HEK293 (cell line): Measurements from ENCODE around the gene MEX3A.

ENCODE experiments used
- ZBTB1 ChIP-seq: fragments of 450-650 bp; formaldehyde crosslinking; IDR thresholded peaks from 2 replicates; pipeline ENCODE4 v1.5.1; 2016; ENCODE audit warnings: missing biosample characterization, missing genetic modification characterization
- ZFHX2 ChIP-seq: fragments of 450-650 bp; formaldehyde crosslinking; conservative IDR thresholded peaks from 2 replicates; pipeline ENCODE4 v1.5.1; 2016; ENCODE audit warnings: missing biosample characterization, missing genetic modification characterization
- ZNF830 ChIP-seq: fragments of 450-650 bp; IDR thresholded peaks from 2 replicates; pipeline ENCODE4 v1.5.0; 2018; ENCODE audit warnings: missing biosample characterization, missing genetic modification characterization, low read depth, mild to moderate bottlenecking, moderate library complexity
- TF ChIP-seq, protein P1 (sequence below): fragments of 450-650 bp; formaldehyde crosslinking; IDR thresholded peaks from 2 replicates; pipeline ENCODE4 v1.5.1; 2016; ENCODE audit warnings: missing biosample characterization, missing genetic modification characterization

DNA sequence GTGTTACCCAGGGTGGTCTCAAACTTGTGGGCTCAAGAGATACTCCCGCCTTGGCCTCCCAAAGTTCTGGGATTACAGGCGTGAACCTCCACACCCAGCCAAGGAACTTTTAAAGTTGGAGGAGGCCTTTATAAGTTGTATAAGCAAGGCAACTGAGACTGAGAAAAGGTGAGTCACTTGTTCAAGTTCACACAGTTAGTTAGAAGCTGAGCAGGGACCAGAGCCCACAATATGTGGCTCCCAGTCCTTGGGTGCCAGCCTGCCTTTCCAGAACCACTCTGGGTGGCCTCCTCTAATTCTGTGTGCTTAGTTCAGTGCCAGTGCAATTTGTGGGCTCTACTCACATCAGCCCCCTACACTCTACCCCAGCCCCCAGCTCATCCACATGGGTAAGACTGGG is 17.6 kb downstream of the MEX3A start:
- no peak for TF ChIP-seq ZFHX2 (tag by site-specific recombination)
- TF ChIP-seq, protein P1, sequence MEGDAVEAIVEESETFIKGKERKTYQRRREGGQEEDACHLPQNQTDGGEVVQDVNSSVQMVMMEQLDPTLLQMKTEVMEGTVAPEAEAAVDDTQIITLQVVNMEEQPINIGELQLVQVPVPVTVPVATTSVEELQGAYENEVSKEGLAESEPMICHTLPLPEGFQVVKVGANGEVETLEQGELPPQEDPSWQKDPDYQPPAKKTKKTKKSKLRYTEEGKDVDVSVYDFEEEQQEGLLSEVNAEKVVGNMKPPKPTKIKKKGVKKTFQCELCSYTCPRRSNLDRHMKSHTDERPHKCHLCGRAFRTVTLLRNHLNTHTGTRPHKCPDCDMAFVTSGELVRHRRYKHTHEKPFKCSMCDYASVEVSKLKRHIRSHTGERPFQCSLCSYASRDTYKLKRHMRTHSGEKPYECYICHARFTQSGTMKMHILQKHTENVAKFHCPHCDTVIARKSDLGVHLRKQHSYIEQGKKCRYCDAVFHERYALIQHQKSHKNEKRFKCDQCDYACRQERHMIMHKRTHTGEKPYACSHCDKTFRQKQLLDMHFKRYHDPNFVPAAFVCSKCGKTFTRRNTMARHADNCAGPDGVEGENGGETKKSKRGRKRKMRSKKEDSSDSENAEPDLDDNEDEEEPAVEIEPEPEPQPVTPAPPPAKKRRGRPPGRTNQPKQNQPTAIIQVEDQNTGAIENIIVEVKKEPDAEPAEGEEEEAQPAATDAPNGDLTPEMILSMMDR (tag by site-specific recombination): no peak
- no peak for TF ChIP-seq ZNF830 (tag by site-specific recombination)
- no peak for TF ChIP-seq ZBTB1 (tag by site-specific recombination)
